ENCODE measurements around the gene MRPS22.

DNA sequence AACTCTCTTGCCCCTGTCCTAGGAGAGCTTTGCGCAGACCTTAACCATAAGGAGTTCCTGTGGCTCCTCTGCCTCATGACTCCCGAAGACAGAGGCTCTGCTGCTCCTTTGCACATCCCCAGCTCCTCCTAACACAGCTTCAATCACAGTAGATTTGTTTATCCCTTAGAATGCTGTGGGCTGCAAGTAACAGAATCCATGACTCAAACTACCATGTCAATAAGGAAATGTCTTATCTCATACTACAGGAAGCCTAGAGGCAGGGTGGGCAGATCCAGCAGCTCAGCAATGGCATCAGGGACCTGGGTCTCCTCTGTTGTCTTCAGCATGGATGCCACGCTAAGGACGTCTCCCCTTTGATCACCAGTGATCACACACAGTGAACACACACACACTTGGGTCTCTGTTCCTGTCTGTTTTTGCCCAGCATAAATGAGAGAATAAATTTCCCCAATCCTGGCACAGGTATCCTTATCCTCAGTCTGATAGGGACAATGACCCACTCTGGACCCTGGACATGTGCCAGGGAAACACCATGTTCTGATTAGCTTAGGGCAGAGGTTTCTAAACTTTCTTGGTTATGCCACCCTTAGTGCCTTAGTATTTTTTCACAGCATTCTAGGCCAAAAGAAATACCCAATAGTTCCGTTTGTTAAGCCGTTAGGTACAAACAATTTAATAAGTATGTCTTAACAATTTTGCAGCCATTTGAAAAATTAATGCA lies 46.1 kb upstream of the MRPS22 start:
- TF ChIP-seq, protein P1, sequence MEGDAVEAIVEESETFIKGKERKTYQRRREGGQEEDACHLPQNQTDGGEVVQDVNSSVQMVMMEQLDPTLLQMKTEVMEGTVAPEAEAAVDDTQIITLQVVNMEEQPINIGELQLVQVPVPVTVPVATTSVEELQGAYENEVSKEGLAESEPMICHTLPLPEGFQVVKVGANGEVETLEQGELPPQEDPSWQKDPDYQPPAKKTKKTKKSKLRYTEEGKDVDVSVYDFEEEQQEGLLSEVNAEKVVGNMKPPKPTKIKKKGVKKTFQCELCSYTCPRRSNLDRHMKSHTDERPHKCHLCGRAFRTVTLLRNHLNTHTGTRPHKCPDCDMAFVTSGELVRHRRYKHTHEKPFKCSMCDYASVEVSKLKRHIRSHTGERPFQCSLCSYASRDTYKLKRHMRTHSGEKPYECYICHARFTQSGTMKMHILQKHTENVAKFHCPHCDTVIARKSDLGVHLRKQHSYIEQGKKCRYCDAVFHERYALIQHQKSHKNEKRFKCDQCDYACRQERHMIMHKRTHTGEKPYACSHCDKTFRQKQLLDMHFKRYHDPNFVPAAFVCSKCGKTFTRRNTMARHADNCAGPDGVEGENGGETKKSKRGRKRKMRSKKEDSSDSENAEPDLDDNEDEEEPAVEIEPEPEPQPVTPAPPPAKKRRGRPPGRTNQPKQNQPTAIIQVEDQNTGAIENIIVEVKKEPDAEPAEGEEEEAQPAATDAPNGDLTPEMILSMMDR (IDR thresholded peaks at IDR 0.05), result no peak
- TF ChIP-seq POLR2A (IDR thresholded peaks at IDR 0.05), result no peak

Data from testis (tissue), 2 donors.